Brain pericyte (primary cell): ENCODE measurements around the gene BANK1.
"Not testable (repeated sequence)": the region's sequence is repeated elsewhere in the genome, so short reads cannot be mapped to it uniquely, and the experiment has no call there.

ENCODE experiments used
- DNase-seq: peaks from one replicate; pipeline ENCODE4 v3.0.0-alpha.2; 2012; ENCODE audit warnings: low read depth, low spot score

BANK1 gene

GRCh38 chr4:101888472-101888871, 97.9 kb downstream of the BANK1 start:
- no peak for DNase-seq

GRCh38 chr4:101905527-101905926, 115.0 kb downstream of the BANK1 start:
- DNase-seq = not testable (repeated sequence)

GRCh38 chr4:101910786-101911373, 120.3 kb downstream of the BANK1 start:
- DNase-seq = no peak

- no peak for DNase-seq
Measured at GRCh38 chr4:101911616-101912015, 121.1 kb downstream of the BANK1 start.

GRCh38 chr4:101914761-101915160, 124.2 kb downstream of the BANK1 start:
- DNase-seq = no peak

GRCh38 chr4:101919373-101919977, 128.9 kb downstream of the BANK1 start:
- DNase-seq = no peak

- no peak for DNase-seq
Measured at GRCh38 chr4:101921370-101921769, 130.8 kb downstream of the BANK1 start.

GRCh38 chr4:101931619-101932018, 141.1 kb downstream of the BANK1 start:
- no peak for DNase-seq

- DNase-seq = no peak
Measured at GRCh38 chr4:101933855-101934254, 143.3 kb downstream of the BANK1 start.

- no peak for DNase-seq
Measured at GRCh38 chr4:101938836-101939235, 148.3 kb downstream of the BANK1 start.

- DNase-seq = no peak
Measured at GRCh38 chr4:101941816-101942358, 151.4 kb downstream of the BANK1 start.

GRCh38 chr4:101942891-101943290, 152.4 kb downstream of the BANK1 start:
- no peak for DNase-seq

GRCh38 chr4:101944649-101945048, 154.1 kb downstream of the BANK1 start:
- DNase-seq = no peak

GRCh38 chr4:101948055-101948454, 157.5 kb downstream of the BANK1 start:
- DNase-seq = no peak

GRCh38 chr4:101948951-101949350, 158.4 kb downstream of the BANK1 start:
- no peak for DNase-seq

GRCh38 chr4:101950258-101950979, 159.9 kb downstream of the BANK1 start:
- no peak for DNase-seq

GRCh38 chr4:101952985-101953384, 162.5 kb downstream of the BANK1 start:
- DNase-seq = no peak

GRCh38 chr4:101953949-101954348, 163.4 kb downstream of the BANK1 start:
- DNase-seq = no peak

GRCh38 chr4:101954351-101954750, 163.8 kb downstream of the BANK1 start:
- no peak for DNase-seq

GRCh38 chr4:101954975-101955678, 164.6 kb downstream of the BANK1 start:
- DNase-seq = no peak

GRCh38 chr4:101956068-101956825, 165.7 kb downstream of the BANK1 start:
- DNase-seq = no peak
